Mesendoderm (in vitro differentiated cells): ENCODE measurements around the gene CUX1.

ENCODE experiments used
- DNase-seq: peaks from one replicate; pipeline ENCODE4 v3.0.0; 2013
- H2AK5ac ChIP-seq: 2 replicates; pipeline ENCODE4 v1.6.1; 2013; ENCODE audit warnings: low read length, inconsistent platforms
- H2BK120ac ChIP-seq: 2 replicates; pipeline ENCODE4 v1.6.1; 2013; ENCODE audit warnings: low read depth, mild to moderate bottlenecking, low read length, moderate library complexity, mixed read lengths
- H2BK15ac ChIP-seq: replicated peaks from 2 replicates; pipeline ENCODE4 v1.6.1; 2013; ENCODE audit warnings: low read depth, mild to moderate bottlenecking, moderate library complexity
- H2BK5ac ChIP-seq: 2 replicates; pipeline ENCODE4 v1.6.1; 2013; ENCODE audit warnings: low read length, inconsistent platforms
- H3K18ac ChIP-seq: 2 replicates; pipeline ENCODE4 v1.6.1; 2013; ENCODE audit warnings: mild to moderate bottlenecking, low read length, mixed read lengths
- H3K23ac ChIP-seq: one replicate; pipeline ENCODE4 v1.6.1; 2013; ENCODE audit warnings: low read length
- H3K27ac ChIP-seq: 2 replicates; pipeline ENCODE4 v1.5.1; 2013; ENCODE audit warnings: low read depth, mild to moderate bottlenecking, inconsistent platforms, low read length, moderate library complexity
- H3K27me3 ChIP-seq: 2 replicates; pipeline ENCODE4 v1.6.1; 2013; ENCODE audit warnings: low read length, control low read depth, mild to moderate bottlenecking, inconsistent platforms; ENCODE audit not compliant: insufficient read depth, poor library complexity
- H3K36me3 ChIP-seq: 2 replicates; pipeline ENCODE4 v1.6.1; 2013; ENCODE audit warnings: low read length, inconsistent platforms; ENCODE audit not compliant: control insufficient read depth, insufficient read depth
- H3K4ac ChIP-seq: one replicate; pipeline ENCODE4 v1.6.1; 2013; ENCODE audit warnings: low read depth, mild to moderate bottlenecking, low read length, moderate library complexity
- H3K4me1 ChIP-seq: 2 replicates; pipeline ENCODE4 v1.6.1; 2013; ENCODE audit warnings: low read depth, low read length, inconsistent platforms; ENCODE audit not compliant: control insufficient read depth
- H3K4me2 ChIP-seq: 2 replicates; pipeline ENCODE4 v1.6.1; 2013; ENCODE audit warnings: low read length
- H3K4me3 ChIP-seq: 2 replicates; pipeline ENCODE4 v1.5.1; 2013; ENCODE audit warnings: mild to moderate bottlenecking, low read length
- H3K56ac ChIP-seq: one replicate; pipeline ENCODE4 v1.6.1; 2013; ENCODE audit warnings: low read length
- H3K79me1 ChIP-seq: 2 replicates; pipeline ENCODE4 v1.6.1; 2013; ENCODE audit warnings: low read length, inconsistent platforms
- H3K79me2 ChIP-seq: 2 replicates; pipeline ENCODE4 v1.6.1; 2013; ENCODE audit warnings: mild to moderate bottlenecking, low read length; ENCODE audit not compliant: control insufficient read depth, insufficient read depth
- H3K9ac ChIP-seq: 2 replicates; pipeline ENCODE4 v1.6.1; 2013; ENCODE audit warnings: low read length, inconsistent platforms
- H4K5ac ChIP-seq: one replicate; pipeline ENCODE4 v1.6.1; 2013; ENCODE audit warnings: low read length
- H4K8ac ChIP-seq: one replicate; pipeline ENCODE4 v1.6.1; 2013; ENCODE audit warnings: low read depth, mild to moderate bottlenecking, control low read depth, low read length, moderate library complexity
- WGBS: extraction: QIAGEN DNeasy Blood & Tissue Kit; methylation state at CpG from one replicate; pipeline ENCODE4 v1.1.7; 2013; ENCODE audit warnings: low lambda C conversion rate, missing lambda C conversion rate; ENCODE audit not compliant: insufficient coverage; ENCODE audit errors: extremely low coverage; 5-methylcytosine and 5-hydroxymethylcytosine counted together

The CUX1 gene

DNA sequence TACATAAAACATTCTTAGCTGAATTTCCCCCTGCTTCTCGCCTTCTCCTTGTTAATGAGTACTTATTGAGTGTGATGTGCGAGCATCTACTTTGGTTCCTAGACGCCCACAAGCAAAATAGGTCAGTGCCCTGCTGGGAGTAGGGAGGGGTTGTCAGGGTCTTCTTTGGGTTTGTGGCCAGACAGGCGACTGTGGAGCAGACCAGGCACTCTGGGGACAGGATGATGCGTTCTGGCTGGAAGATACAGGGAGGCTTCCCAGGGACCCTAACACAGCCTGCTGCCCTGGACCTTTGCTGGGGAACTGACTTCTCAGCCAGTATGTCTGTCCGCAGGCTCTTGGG is 227.2 kb downstream of the CUX1 start:
- Histone ChIP-seq H2BK15ac (no peak overlapping the region), H4K5ac (no peak overlapping the region), H3K18ac (no peak overlapping the region), H3K4me3 (no peak overlapping the region), H2BK120ac (no peak overlapping the region), H3K4me1 (no peaks in the 10 kb centered on the region), H3K4me2 (no peak overlapping the region), H3K56ac (no peak overlapping the region), H3K9ac (no peak overlapping the region), H3K27ac (no peak overlapping the region), H3K79me2 (peaks cover 7% of the 10 kb centered on the region), H3K79me1 (peaks cover 19% of the 10 kb centered on the region), H2BK5ac (no peak overlapping the region), H3K23ac (no peak overlapping the region), H3K27me3 (no peaks in the 10 kb centered on the region), H2AK5ac (no peak overlapping the region), H3K4ac (no peak overlapping the region), H3K36me3 (no peaks in the 10 kb centered on the region), H4K8ac (no peak overlapping the region)
- no CpG with 5 or more reads among the region's 6 CpGs for WGBS
- DNase-seq: no peak

DNA sequence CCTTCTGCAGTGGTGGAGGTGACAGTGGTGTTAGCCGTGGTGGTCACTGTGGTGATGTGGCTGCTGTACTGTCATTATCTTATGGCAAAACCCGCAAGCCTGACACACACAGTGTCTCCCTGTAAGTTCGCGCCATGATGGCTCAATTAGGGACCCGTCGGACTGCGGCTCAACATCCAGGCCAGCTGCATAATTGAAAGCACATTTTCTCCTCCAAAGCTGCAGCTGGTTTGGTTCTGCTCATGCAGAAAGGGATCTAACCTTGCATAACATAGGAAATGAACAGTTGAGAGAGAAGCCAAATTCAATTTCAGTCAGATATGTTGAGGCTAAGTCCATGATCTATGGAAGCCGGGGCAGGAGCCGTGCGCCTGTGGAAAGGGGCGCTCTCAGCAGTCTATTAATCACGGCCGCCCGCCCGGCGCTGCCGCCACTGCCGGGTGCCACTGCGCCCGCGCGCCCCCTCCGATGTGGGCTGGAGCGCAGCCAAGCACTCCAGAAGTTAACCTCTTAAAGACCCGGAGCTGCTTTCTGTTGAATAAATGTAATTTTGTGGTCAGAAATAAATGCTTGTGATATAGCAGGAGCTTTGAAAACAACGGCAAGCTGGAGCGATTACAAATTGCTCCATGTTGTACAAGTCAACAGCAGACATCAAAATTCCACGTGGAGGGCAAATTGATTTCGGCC is 227.7 kb downstream of the CUX1 start:
- Histone ChIP-seq H2BK120ac (no peak overlapping the region), H3K27ac (no peak overlapping the region), H3K9ac (no peak overlapping the region), H3K23ac (no peak overlapping the region), H3K4ac (no peak overlapping the region), H3K18ac (no peak overlapping the region), H3K36me3 (no peaks in the 10 kb centered on the region), H3K4me3 (no peak overlapping the region), H4K5ac (no peak overlapping the region), H3K4me1 (no peaks in the 10 kb centered on the region), H2BK5ac (no peak overlapping the region), H4K8ac (no peak overlapping the region), H3K27me3 (no peaks in the 10 kb centered on the region), H2AK5ac (no peak overlapping the region), H3K79me2 (peaks cover 7% of the 10 kb centered on the region), H3K4me2 (no peak overlapping the region), H3K56ac (no peak overlapping the region), H3K79me1 (peaks cover 21% of the 10 kb centered on the region), H2BK15ac (no peak overlapping the region)
- WGBS: no CpG with 5 or more reads among the region's 29 CpGs
- DNase-seq: no peak

DNA sequence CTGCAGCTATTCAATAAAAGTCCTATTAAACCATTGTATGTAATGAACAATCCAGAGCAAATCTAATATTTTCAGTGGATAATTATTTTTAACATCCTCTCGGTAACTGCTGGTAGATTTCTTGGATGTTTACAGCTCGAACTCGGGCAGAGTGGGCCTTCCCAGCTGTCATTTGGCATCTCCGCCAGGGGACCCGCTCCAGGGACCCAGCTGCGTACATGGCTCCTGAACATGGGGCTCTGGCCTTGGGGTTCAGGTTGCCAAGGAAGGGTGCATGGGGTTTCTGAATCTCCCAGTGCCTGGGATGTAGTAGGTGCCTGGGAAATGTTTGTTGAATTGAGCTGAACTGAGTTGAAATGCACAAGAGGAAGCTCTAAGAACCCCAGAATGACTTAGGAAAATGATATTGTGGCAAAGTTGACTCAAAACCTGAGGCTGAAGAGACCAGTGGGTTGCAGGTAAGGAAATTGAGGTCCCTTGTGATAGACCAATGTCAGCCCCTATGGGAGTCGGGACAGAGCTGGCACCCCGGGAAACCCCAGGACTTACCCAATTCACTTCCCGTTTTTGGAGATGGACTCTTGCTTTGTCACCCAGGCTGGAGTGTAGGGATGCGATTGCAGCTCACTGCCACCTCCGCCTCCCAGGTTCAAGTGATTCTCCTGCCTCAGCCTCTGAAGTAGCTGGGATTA is 228.4 kb downstream of the CUX1 start:
- Histone ChIP-seq H2BK15ac (no peak overlapping the region), H3K4me3 (no peak overlapping the region), H3K4me2 (no peak overlapping the region), H3K27ac (no peak overlapping the region), H4K5ac (no peak overlapping the region), H3K4me1 (no peaks in the 10 kb centered on the region), H3K9ac (no peak overlapping the region), H3K18ac (no peak overlapping the region), H3K56ac (no peak overlapping the region), H2AK5ac (no peak overlapping the region), H3K36me3 (no peaks in the 10 kb centered on the region), H3K79me1 (peaks cover 22% of the 10 kb centered on the region), H3K23ac (no peak overlapping the region), H4K8ac (no peak overlapping the region), H2BK120ac (no peak overlapping the region), H3K4ac (no peak overlapping the region), H2BK5ac (no peak overlapping the region), H3K27me3 (no peaks in the 10 kb centered on the region), H3K79me2 (peaks cover 7% of the 10 kb centered on the region)
- WGBS: no CpG with 5 or more reads among the region's 11 CpGs
- no peak for DNase-seq

DNA sequence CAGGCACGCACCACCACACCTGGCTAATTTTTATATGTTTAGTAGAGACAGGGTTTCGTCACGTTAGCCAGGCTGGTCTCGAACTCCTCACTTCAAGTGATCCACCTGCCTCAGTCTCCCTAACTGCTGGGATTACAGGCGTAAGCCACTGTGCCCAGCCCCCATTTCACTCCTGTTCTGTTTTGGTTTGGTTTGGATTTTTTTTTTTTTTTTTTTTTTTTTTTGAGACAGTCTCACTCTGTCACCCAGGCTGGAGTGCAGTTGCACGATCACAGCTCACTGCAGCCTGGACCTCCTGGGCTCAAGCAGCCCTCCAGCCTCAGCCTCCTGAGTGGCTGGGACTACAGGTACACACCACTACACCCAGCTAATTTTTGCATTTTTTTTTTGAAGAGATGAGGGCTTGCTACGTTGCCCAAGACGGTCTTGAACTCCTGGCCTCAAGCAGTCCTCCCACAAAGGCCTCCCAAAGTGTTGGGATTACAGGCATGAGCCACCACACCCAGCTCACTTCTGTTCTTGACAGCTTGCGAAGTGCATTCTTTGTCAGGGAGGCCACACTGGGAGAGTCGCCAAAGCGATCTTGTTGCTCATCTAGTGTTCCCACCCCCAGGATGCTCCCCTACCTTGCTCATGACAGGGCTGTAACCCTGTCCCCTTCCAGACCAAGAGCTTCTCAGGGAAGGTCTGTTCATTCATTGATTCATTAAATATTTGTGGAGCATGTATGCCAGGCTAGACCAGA is 229.1 kb downstream of the CUX1 start:
- Histone ChIP-seq H2BK15ac (no peak overlapping the region), H3K9ac (no peak overlapping the region), H3K23ac (no peak overlapping the region), H2AK5ac (no peak overlapping the region), H3K18ac (no peak overlapping the region), H3K56ac (no peak overlapping the region), H3K4me2 (no peak overlapping the region), H3K27me3 (no peaks in the 10 kb centered on the region), H3K36me3 (no peaks in the 10 kb centered on the region), H3K4ac (no peak overlapping the region), H2BK120ac (no peak overlapping the region), H2BK5ac (no peak overlapping the region), H3K4me1 (no peaks in the 10 kb centered on the region), H3K4me3 (no peak overlapping the region), H4K8ac (no peak overlapping the region), H3K79me1 (peaks cover 24% of the 10 kb centered on the region), H3K27ac (no peak overlapping the region), H4K5ac (no peak overlapping the region), H3K79me2 (peaks cover 7% of the 10 kb centered on the region)
- no CpG with 5 or more reads among the region's 11 CpGs for WGBS
- no peak for DNase-seq

DNA sequence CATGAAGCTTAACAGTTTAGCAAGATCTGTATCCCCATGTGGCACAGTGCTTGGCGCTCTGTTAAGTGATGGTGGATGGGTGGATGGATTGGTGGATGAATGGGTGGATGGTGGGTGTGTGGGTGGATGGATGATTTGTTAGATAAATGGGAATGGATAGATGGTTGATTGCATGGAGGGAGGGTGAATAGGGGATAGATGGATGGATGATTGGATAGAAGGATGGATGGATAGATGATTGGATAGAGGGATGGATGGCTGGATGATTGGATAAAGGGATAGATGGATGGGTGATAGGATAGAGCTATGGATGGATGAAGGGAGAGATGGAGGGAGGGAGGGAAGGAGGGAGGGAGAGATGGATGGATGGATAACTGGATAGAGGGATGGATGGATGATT is 229.7 kb downstream of the CUX1 start:
- Histone ChIP-seq H2BK120ac (no peak overlapping the region), H2BK5ac (no peak overlapping the region), H3K36me3 (no peaks in the 10 kb centered on the region), H2AK5ac (no peak overlapping the region), H3K27me3 (no peaks in the 10 kb centered on the region), H3K4me1 (no peaks in the 10 kb centered on the region), H3K4me3 (no peak overlapping the region), H3K79me1 (peaks cover 24% of the 10 kb centered on the region), H4K5ac (no peak overlapping the region), H3K23ac (no peak overlapping the region), H3K18ac (no peak overlapping the region), H3K9ac (no peak overlapping the region), H3K4me2 (no peak overlapping the region), H3K56ac (no peak overlapping the region), H4K8ac (no peak overlapping the region), H3K4ac (no peak overlapping the region), H3K27ac (no peak overlapping the region), H3K79me2 (peaks cover 7% of the 10 kb centered on the region), H2BK15ac (no peak overlapping the region)
- no peak for DNase-seq
- no CpG with 5 or more reads among the region's 1 CpG for WGBS
